Activated CD8-positive, alpha-beta memory T cell treated with anti-CD3 and anti-CD28 coated beads for 36 hours (primary cell): ENCODE results near the gene KCNQ5. TPM values are rescaled to one million over a fixed set of nuclear protein-coding genes. Genes with fewer than 3 reads are reported as not detected.

Source experiments
- CTCF ChIA-PET: fragments of 350-600 bp; sonication (Branson Sonifier 250); formaldehyde crosslinking; loops from one replicate; lab custom pipeline; 2021; ENCODE audit warnings: antibody characterized with exemption; lab: Charles Lee
- POLR2A ChIA-PET: fragments of 350-600 bp; sonication (Branson Sonifier 250); formaldehyde crosslinking; loops from one replicate; lab custom pipeline; 2021; ENCODE audit warnings: antibody characterized with exemption; lab: Charles Lee
- total RNA-seq, 2 experiments: library from RNA; stranded (reverse); gene quantifications; one replicate each; pipeline ENCODE4 v1.2.3, GENCODE V29; 2021

The KCNQ5 gene
- total RNA-seq, 2 experiments from 2014 or later, result 12.3 TPM

GRCh38 chr6:72822023-72822422, 200.2 kb downstream of the KCNQ5 start:
- ChIA-PET POLR2A (no interaction called here), CTCF (no interaction called here)

DNA sequence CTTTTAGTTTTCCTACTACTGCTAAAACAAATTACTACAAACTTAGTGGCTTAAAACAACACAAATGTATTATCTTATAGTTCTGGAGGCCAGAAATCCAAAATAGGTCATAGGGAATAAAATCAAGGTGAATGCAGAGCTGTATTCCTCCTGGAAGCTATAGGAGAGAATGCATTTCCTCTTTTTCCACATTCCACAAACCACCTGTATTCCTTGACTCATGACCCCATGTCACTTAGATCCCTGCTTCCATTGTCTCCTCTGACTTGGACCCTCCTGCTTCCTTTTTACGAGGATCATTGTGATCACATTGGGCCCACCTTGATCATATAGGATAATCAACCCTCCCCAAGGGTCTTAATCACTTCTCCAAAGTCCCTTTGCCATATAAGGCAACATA, 200.8 kb downstream of the KCNQ5 start:
- ChIA-PET POLR2A (no interaction called here), CTCF (no interaction called here)

DNA sequence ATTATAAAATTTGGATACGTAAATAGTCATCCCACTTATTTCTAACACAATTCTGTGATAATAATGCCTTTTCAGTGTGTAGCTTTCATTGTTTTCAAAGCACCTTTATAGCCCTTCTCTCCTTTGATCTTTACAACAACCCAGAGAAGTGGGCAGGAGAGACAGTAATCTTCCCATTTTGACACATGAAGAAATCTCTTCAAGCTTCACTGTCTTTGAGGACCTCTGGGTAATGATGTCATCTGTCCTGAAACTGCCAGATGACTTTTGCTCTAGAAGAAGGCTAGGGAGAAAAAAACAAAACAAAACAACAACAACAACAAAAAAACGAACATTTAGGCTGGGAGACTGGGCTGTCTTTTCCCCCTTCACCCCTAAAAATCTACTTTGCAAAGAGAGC, 203.0 kb downstream of the KCNQ5 start:
- ChIA-PET POLR2A (no interaction called here), CTCF (no interaction called here)

GRCh38 chr6:72825315-72825911, 203.5 kb downstream of the KCNQ5 start:
- CTCF ChIA-PET, result no interaction called here
- POLR2A ChIA-PET, result no interaction called here

DNA sequence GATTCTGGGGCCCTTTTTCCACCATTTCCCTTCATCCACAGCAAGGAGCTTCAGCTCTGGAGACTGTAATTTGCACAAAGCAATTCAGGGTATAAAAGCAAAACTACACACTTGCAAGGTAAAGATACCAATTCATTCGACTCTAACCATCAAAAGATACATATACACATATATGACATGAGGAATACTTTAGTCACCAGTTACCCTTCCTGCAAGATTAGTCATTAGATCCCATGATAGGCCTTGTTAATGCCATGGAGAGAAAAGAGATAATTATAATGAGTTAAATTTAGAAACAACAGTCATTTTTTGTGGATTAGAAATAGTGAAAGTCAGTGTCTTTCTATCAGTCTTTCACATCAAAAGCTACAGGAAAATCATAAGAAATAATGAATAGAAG, 204.2 kb downstream of the KCNQ5 start:
- ChIA-PET CTCF (interaction anchor here (0.5 kb wide), 1 partner anchor 113 kb away, joined by 3 read pairs; no protein-coding TSS in a partner anchor), POLR2A (no interaction called here)

DNA sequence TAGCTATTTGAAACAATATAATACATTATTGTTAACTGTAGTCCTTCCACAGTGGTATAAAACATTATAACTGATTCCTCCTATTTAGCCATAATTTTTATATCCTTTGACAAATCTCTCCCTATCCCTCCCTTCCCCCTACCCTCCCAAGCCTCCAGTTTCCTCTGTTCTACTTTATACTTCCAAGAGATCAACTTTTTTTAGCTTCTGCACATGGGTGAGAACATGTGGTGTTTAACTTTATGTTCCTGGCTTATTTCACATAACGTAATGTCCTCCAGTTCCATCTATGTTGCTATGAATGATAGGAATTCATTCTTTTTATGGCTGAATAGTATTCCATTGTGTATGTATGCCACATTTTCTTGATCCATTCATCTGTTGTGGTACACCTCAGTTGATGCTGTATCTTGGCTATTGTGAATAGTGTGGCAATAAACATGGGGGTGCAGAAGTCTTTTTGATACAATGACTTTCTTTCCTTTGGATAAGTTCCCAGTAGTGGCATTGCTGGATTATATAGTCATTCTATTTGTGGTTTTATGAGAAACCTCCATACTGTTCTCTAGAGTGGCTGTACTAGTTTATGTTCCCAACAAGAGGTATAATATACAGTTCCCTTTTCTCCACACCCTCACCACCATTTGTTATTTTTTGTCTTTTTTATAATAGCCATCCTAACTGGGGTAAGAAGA, 205.0 kb downstream of the KCNQ5 start:
- CTCF ChIA-PET, result no interaction called here
- POLR2A ChIA-PET, result no interaction called here

DNA sequence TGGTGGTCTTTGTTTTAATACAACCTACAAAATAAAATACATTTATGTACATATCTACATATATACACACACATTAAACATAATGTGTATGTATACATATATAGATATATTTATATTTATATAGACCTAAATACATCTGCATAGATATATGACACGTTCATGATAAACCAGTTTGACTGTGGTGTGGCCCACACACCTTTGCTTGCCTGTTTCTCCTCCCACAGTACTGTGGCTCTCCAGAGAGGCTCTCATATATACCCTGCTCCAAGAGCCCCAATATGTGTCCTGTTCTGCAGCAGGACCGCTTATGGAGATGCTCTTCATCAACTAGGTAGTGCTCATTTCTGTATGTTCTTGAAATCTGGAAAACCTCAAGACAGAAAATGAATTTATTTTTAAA, 207.0 kb downstream of the KCNQ5 start:
- POLR2A ChIA-PET, result no interaction called here
- CTCF ChIA-PET, result no interaction called here

- CTCF ChIA-PET, result no interaction called here
- POLR2A ChIA-PET, result no interaction called here
Measured at GRCh38 chr6:72832271-72832670, 210.4 kb downstream of the KCNQ5 start.

GRCh38 chr6:72835749-72836148, 213.9 kb downstream of the KCNQ5 start:
- ChIA-PET POLR2A (no interaction called here), CTCF (no interaction called here)

- CTCF ChIA-PET, result no interaction called here
- POLR2A ChIA-PET, result no interaction called here
Measured at GRCh38 chr6:72836971-72837370, 215.1 kb downstream of the KCNQ5 start.

DNA sequence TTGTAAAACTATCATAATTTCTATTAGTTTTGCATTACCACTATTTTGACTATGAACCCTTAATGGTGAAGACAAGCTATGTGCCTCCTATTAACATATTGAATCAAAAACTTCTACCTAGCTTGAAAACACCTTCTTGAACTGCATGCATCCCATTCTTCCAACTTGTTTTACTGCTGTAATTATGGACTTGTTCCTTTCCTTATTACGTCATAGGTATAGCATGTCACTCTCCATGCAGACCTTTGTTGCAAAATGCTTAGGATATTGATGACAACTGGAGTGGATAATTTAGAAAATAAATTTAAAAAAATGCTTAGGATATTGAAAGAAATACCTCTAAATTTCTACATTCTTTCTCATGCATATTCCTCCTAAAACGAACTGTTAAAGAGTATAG, 219.3 kb downstream of the KCNQ5 start:
- CTCF ChIA-PET, result no interaction called here

DNA sequence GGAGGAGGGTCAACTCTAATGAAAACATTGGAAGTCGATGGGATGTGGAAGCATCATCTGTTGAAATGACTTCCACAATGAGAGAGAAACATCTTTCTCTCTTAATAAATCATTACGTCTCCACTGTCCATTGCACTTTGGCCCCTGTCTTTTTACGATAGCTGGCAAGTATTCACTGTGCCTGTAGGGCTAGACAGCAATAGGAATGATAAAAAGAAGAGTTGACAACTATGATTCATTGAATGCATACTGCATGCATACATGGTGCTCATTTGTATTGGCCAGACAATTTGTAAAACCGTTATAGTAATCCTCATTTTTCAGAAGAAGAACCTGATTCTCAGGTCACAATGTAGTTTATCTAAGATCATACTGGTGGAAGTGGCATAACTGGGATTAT, 220.3 kb downstream of the KCNQ5 start:
- ChIA-PET POLR2A (no interaction called here), CTCF (no interaction called here)

More for the DNA sequence above, 219.3 kb downstream of the KCNQ5 start:
- POLR2A ChIA-PET, result no interaction called here

DNA sequence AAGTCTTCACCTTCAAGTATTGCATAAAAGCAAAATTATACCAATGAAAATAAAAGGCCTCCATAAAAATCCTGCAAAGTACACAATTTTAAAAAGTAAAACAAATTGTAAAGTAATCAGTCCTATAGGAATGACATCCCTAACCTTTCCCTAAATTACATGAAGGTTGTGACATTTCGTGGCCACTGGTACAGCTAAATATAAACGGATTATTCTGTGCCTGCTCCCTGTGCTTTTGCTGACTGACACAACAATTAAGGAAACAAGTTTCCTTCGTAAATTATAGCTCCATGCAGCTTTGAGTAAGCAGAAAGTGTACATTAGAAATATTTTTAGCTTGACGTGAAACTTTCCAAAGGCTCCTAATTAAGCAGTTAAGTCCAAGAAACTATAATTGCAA, 222.8 kb downstream of the KCNQ5 start:
- ChIA-PET CTCF (no interaction called here), POLR2A (no interaction called here)

GRCh38 chr6:72849346-72849745, 227.5 kb downstream of the KCNQ5 start:
- POLR2A ChIA-PET, result no interaction called here
- CTCF ChIA-PET, result no interaction called here

DNA sequence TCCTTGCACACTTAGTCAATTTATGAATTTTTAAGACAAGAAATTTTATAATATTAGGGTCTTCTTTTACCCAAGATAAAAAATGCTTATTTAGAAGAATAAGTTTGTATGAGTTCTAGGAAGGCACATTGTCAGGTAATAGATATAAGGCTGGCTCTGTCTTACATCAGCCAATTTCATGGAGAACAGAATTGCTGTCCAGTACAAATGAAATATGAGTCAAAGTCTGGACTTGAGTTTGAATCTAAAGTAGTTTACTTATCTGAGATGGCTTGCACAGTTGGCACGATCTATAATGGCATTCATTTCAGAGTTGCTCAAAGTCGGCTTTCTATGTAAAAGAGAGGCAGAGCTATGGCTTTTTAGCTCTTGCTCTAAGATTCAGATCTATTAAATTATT, 228.2 kb downstream of the KCNQ5 start:
- ChIA-PET CTCF (no interaction called here), POLR2A (no interaction called here)

DNA sequence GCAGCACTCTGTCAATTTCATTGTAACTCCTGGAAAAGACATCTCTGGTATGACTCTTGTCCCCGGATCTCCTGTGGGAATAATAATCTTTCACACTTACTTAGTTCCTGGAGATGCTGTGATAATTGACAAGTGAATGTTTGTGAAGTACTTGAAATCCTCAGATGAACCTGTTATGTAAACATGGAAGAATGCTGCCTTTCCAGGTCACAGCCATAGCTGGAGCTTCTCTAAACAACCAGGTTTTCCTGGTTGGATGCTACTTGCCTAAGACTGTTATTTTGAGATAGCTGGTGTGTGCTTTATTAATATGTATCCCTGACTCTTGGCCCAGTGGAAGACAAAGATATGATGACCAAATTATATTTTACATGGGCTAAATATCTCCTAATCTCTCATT, 228.6 kb downstream of the KCNQ5 start:
- CTCF ChIA-PET, result no interaction called here

GRCh38 chr6:72855471-72855870, 233.6 kb downstream of the KCNQ5 start:
- ChIA-PET CTCF (no interaction called here), POLR2A (no interaction called here)

More for the DNA sequence above, 228.6 kb downstream of the KCNQ5 start:
- POLR2A ChIA-PET, result no interaction called here

DNA sequence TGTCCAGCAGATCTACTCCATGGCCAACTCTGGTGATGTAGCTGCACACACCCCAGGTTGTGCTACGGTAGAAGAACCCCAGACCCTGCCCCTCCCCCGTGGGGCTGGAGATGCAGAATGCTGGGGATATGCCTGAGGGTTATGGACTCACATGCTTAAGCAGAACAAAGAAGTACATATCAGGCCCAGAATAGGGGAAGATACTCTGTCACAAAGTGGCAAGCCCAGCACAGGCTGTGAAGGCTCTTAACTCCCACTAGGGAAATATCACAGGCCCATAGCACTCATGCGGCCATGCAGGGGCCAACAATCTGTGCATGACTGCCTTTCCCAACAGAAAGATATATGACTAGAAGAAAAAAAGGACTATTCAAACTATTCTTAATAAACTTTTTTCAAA, 234.9 kb downstream of the KCNQ5 start:
- CTCF ChIA-PET, result no interaction called here
- POLR2A ChIA-PET, result no interaction called here

- POLR2A ChIA-PET, result no interaction called here
- CTCF ChIA-PET, result no interaction called here
Measured at GRCh38 chr6:72857791-72858585, 236.1 kb downstream of the KCNQ5 start.

GRCh38 chr6:72861059-72861458, 239.2 kb downstream of the KCNQ5 start:
- CTCF ChIA-PET, result interaction anchor here (0.5 kb wide), 2 partner anchors 13 to 770 kb away, joined by 3 read pairs; no protein-coding TSS in a partner anchor
- POLR2A ChIA-PET, result no interaction called here
